ENCODE data around the gene SUGCT. TPM values are rescaled to one million over a fixed set of nuclear protein-coding genes. Genes with fewer than 3 reads are reported as not detected.
"Not testable (repeated sequence)": the region's sequence is repeated elsewhere in the genome, so short reads cannot be mapped to it uniquely, and the experiment has no call there.

Gene SUGCT
- total and polyA plus RNA-seq, 7 donors, result 2.4 to 7.3 (median 3.2) TPM

DNA sequence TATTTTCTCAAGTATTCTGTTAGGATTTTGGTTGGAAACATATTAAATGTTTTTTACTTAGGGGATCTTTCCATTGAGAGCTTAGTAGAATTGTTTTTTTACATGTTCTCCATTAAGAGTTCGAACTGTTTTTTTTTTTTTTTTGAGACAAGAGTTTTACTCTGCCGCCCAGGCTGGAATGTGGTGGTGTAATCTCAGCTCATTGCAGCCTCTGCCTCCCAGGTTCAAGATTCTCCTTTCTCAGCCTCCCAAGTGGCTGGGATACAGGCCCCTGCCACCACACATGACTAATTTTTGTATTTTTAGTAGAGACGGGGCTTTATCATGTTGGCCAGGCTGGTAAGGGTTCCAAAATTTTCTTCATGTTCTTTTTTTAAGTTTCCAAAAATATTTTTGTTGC, 33.6 kb upstream of the SUGCT start:
- 72 to 82% (median 80%) methylated on average over 3 of the region's 3 CpGs for WGBS, 3 donors
- Histone ChIP-seq H3K27ac (no peak overlapping the region), H3K27me3 (ENCODE audit: insufficient read depth in 3 of 3, low read length in 2 of 3) (no peaks in the 10 kb centered on the region), H3K9me3 (no peaks in the 10 kb centered on the region), H3K36me3 (ENCODE audit: insufficient read depth in 1 of 2, low read depth in 1 of 2) (peaks cover 0 to 8% of the 10 kb centered on the region in 2 donors), H3K4me1 (peaks cover 19% of the 10 kb centered on the region), H3K4me3 (no peak overlapping the region)
- intact Hi-C loops (cut with DNase I), result no loop called here
- ATAC-seq (no peak), DNase-seq (no peak)
- TF ChIP-seq, protein P1, sequence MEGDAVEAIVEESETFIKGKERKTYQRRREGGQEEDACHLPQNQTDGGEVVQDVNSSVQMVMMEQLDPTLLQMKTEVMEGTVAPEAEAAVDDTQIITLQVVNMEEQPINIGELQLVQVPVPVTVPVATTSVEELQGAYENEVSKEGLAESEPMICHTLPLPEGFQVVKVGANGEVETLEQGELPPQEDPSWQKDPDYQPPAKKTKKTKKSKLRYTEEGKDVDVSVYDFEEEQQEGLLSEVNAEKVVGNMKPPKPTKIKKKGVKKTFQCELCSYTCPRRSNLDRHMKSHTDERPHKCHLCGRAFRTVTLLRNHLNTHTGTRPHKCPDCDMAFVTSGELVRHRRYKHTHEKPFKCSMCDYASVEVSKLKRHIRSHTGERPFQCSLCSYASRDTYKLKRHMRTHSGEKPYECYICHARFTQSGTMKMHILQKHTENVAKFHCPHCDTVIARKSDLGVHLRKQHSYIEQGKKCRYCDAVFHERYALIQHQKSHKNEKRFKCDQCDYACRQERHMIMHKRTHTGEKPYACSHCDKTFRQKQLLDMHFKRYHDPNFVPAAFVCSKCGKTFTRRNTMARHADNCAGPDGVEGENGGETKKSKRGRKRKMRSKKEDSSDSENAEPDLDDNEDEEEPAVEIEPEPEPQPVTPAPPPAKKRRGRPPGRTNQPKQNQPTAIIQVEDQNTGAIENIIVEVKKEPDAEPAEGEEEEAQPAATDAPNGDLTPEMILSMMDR (IDR thresholded peaks at IDR 0.05), result no peak

DNA sequence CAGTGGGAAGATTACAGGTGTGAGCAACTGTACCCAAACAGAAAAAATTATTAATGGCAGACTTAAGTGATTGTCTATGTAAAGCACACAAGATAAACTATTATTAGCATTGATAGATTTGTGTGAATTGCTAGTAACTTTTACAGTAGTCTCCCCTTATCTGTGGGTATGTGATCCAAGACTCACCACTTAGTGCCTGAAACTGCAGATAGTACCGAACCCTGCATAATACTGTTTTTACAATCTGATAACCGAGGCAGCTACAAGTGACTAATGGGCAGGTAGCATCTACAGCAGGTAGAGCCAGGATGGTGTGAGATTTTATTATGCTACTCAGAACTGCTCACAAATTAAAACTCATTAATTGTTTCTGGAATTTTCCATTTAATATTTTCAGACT, 31.9 kb upstream of the SUGCT start:
- WGBS, 3 donors, result 93 to 99% (median 94%) methylated on average over 2 of the region's 2 CpGs
- intact Hi-C loops (cut with DNase I), result no loop called here

DNA sequence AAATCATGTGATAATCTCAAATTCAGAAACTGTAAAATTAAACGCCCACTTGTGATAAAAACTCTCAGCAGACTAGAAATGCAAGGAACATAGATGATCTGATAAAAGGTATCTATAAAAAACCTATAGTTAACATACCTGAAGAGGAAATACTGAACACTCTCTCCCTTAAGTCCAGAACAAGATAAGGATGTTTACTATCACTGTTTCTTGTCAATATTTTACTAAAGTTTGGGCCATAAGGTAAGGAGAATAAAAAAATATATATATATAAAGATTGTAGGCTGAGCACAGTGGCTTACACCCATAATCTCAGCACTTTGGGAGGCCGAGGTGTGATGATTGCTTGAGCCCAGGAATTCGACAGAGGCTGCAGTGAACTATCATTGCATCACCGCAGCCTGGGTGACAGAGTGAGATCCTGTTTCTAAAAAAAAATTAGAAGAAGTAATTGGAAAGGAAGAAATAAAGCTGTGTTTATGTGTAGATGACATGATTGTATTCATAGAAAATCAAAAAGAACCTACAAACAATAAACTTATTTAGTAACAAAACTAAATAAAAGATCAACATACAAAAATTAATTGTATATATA, 28.8 kb upstream of the SUGCT start:
- ATAC-seq, result no peak
- intact Hi-C loops (cut with DNase I), result no loop called here
- TF ChIP-seq, protein P1 (IDR thresholded peaks at IDR 0.05), result no peak

More for the DNA sequence above, 31.9 kb upstream of the SUGCT start:
- DNase-seq (no peak), ATAC-seq (no peak)
- Histone ChIP-seq H3K4me1 (peaks cover 11% of the 10 kb centered on the region), H3K27me3 (ENCODE audit: insufficient read depth in 3 of 3, low read length in 2 of 3) (no peaks in the 10 kb centered on the region), H3K4me3 (no peak overlapping the region), H3K27ac (no peak overlapping the region), H3K9me3 (no peaks in the 10 kb centered on the region), H3K36me3 (ENCODE audit: insufficient read depth in 1 of 2, low read depth in 1 of 2) (peaks cover 0 to 6% of the 10 kb centered on the region in 2 donors)
- TF ChIP-seq, protein P1 (IDR thresholded peaks at IDR 0.05), result no peak

DNA sequence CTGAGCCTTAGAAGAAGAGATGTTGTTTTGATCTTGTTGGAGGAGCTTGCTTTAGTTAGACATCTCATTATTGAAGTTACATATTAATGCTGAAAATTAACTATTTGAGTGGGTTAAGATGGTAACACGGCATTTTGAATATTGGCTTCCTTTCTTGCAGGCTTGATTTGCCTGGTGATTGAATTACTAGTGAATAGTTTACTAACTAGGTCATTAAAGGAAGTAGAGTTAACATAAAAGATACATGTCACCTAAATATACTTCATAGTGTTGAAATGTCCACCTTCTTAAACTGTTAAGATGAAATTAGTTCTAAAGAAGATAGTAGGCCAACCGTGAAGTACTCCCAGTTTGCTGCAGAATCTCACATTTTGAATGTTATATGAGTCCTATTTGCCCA, 18.9 kb upstream of the SUGCT start:
- intact Hi-C loops (cut with DNase I), result no loop called here
- DNase-seq (no peak), ATAC-seq (no peak)
- no peaks in the 10 kb centered on the region for H3K36me3 ChIP-seq (ENCODE audit: insufficient read depth in 1 of 2, low read depth in 1 of 2)
- no peaks in the 10 kb centered on the region for H3K27me3 ChIP-seq (ENCODE audit: insufficient read depth in 3 of 3, low read length in 2 of 3)
- TF ChIP-seq, protein P1 (IDR thresholded peaks at IDR 0.05), result no peak
- H3K27ac ChIP-seq, result no peak overlapping the region
- H3K4me3 ChIP-seq, result no peak overlapping the region
- no peaks in the 10 kb centered on the region for H3K9me3 ChIP-seq
- WGBS, 3 donors, result 81 to 93% (median 85%) methylated on average over 2 of the region's 2 CpGs
- H3K4me1 ChIP-seq, result no peaks in the 10 kb centered on the region

More for the DNA sequence above, 28.8 kb upstream of the SUGCT start:
- Histone ChIP-seq H3K4me3 (no peak overlapping the region), H3K9me3 (no peaks in the 10 kb centered on the region), H3K27ac (no peak overlapping the region), H3K4me1 (no peaks in the 10 kb centered on the region), H3K27me3 (ENCODE audit: insufficient read depth in 3 of 3, low read length in 2 of 3) (no peaks in the 10 kb centered on the region), H3K36me3 (ENCODE audit: insufficient read depth in 1 of 2, low read depth in 1 of 2) (peaks cover 0 to 6% of the 10 kb centered on the region in 2 donors)
- 40 to 80% (median 60%) methylated on average over 4 of the region's 4 CpGs for WGBS, 3 donors
- no peak for DNase-seq

DNA sequence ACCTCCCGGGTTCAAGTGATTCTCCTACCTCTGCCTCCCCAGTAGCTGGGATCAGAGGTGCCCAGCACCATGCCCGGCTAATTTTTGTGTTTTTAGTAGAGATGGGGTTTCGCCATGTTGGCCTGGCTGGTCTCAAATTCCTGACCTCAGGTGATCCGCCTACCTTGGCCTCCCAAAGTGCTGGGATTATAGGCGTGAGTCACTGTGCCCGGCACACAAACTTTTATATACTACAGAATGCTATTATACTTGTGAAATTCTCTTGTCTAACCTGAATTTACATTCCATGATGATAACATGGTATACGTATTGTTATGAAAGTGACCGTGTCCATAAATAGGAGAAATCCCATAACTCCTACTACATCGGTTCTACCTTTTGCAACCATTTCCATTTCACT, 17.6 kb upstream of the SUGCT start:
- WGBS, 3 donors, result 94 to 97% (median 94%) methylated on average over 9 of the region's 9 CpGs
- ATAC-seq; H3K4me1 ChIP-seq; H3K27me3 ChIP-seq (ENCODE audit: insufficient read depth in 3 of 3, low read length in 2 of 3); DNase-seq; intact Hi-C loops (cut with DNase I); H3K4me3 ChIP-seq; H3K9me3 ChIP-seq; H3K27ac ChIP-seq; H3K36me3 ChIP-seq (ENCODE audit: insufficient read depth in 1 of 2, low read depth in 1 of 2): not testable (repeated sequence)

DNA sequence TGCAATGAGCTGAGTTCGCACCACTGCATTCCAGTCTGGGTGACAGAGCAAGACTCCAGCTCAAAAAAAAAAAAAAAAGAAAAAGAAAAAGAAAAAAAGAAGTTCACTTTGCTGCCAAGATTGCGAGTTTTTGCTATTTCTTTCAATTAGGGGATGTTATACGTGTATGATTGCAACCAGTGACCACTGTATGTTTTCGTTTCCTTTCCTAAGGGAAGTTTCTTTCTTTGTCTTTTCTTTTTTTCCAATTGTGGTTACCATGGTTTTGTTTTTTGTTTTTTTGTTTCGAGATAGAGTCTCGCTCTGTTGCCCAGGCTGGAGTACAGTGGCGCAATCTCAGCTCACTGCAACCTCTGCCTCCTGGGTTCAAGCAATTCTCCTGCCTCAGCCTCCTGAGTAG, 16.6 kb upstream of the SUGCT start:
- H3K27me3 ChIP-seq (ENCODE audit: insufficient read depth in 3 of 3, low read length in 2 of 3); ATAC-seq; H3K4me3 ChIP-seq; DNase-seq; H3K4me1 ChIP-seq; H3K9me3 ChIP-seq; intact Hi-C loops (cut with DNase I); H3K36me3 ChIP-seq (ENCODE audit: insufficient read depth in 1 of 2, low read depth in 1 of 2); H3K27ac ChIP-seq: not testable (repeated sequence)
- WGBS, 3 donors, result 82 to 93% (median 91%) methylated on average over 7 of the region's 7 CpGs
